SK-N-MC (cell line): ENCODE data around the gene NLRC5.

Source experiments
- EZH2 ChIP-seq: fragments of 200-600 bp; sonication (generic); IDR thresholded peaks from one replicate; pipeline ENCODE4 v1.6.1; 2017; ENCODE audit warnings: antibody characterized with exemption
- FOXP2 ChIP-seq: optimal IDR thresholded peaks from 2 replicates; pipeline ENCODE3; 2011; ENCODE audit warnings: mild to moderate bottlenecking, moderate library complexity; ENCODE audit not compliant: insufficient read depth; ENCODE audit errors: extremely low read length, control extremely low read depth
- POLR2AphosphoS5 ChIP-seq: IDR thresholded peaks from 2 replicates; pipeline ENCODE4 v1.6.1; 2012; ENCODE audit warnings: mild to moderate bottlenecking, low read depth, low read length, borderline replicate concordance

DNA sequence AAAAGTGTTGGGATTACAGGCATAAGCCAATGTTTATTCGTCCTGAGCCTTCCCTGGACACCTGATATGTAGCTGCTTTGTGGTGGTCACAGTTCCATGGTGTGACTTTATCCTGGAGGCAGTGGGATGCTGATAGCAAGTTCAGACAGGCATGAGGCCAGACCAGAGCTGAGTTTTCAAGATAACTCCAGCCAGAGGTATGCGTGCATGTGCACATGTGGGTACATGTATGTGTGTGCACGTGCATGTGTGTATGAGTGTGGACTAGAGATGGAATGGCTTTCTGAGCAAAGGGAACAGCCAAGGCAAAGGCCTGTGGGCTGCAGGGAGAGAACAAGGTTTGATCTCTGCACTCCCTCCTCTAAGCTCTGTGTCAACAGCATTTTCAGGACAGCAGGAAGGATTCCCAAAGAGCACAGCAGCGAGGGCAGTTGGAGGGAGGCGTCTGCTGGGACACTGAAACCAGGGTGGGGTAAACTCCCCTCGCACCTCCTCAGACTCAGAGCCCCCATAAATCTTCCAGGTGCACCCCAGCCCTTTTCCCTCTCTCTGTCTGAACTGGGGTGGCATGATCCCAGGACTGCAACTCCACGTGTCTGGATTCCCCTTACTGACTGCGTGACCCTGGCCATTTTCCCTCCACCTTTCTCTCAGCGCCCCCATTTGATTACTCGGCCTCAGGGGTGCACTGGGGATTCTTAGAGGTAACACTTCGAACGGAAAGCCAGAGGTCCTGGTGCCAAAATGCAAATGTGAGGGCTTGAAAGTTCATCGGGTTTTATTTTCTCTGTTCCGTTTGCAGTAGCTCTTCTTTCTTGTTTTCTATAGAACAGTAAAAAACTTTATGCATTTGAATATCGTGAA, 15.3 kb downstream of the NLRC5 start:
- TF ChIP-seq POLR2AphosphoS5 (no peak), EZH2 (no peak), FOXP2 (no peak)
